ENCODE measurements around the gene UBXN6. TPM values are rescaled to one million over a fixed set of nuclear protein-coding genes. Genes with fewer than 3 reads are reported as not detected.

The UBXN6 gene
- total RNA-seq, 3 donors from 2014 or later: 79.1 to 104 (median 96.3) TPM

DNA sequence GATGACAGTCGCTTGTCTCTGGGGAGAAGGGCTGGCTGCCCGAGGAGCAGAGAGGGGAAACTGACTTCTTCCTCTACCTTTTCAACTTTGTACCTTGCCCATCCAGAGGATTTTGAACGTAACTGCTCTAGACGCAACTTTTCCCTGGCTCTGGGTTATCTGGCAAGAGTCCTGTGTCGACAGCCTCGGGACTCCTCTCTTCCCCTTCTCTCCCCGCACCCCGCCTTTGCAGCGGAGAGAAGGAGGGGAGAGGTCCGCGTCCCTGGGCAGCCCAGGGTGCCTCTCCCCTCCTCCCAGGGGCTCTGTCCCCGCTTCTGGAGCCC, 57.8 kb downstream of the UBXN6 start:
- intact Hi-C loops (cut with DNase I, micrococcal nuclease): no loop called here
- Histone ChIP-seq H3K4me3 (peak overlapping the region; percentile 80), H3K9me3 (no peaks in the 10 kb centered on the region), H3K4me1 (ENCODE audit: low read depth) (peaks cover 23% of the 10 kb centered on the region), H3K36me3 (ENCODE audit: low read depth) (no peaks in the 10 kb centered on the region)
- TF ChIP-seq, protein P1, sequence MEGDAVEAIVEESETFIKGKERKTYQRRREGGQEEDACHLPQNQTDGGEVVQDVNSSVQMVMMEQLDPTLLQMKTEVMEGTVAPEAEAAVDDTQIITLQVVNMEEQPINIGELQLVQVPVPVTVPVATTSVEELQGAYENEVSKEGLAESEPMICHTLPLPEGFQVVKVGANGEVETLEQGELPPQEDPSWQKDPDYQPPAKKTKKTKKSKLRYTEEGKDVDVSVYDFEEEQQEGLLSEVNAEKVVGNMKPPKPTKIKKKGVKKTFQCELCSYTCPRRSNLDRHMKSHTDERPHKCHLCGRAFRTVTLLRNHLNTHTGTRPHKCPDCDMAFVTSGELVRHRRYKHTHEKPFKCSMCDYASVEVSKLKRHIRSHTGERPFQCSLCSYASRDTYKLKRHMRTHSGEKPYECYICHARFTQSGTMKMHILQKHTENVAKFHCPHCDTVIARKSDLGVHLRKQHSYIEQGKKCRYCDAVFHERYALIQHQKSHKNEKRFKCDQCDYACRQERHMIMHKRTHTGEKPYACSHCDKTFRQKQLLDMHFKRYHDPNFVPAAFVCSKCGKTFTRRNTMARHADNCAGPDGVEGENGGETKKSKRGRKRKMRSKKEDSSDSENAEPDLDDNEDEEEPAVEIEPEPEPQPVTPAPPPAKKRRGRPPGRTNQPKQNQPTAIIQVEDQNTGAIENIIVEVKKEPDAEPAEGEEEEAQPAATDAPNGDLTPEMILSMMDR (IDR thresholded peaks at IDR 0.05): no peak
- ATAC-seq: peak; percentile 12
- DNase-seq: peak in 1 of 3 donors; percentile 36

DNA sequence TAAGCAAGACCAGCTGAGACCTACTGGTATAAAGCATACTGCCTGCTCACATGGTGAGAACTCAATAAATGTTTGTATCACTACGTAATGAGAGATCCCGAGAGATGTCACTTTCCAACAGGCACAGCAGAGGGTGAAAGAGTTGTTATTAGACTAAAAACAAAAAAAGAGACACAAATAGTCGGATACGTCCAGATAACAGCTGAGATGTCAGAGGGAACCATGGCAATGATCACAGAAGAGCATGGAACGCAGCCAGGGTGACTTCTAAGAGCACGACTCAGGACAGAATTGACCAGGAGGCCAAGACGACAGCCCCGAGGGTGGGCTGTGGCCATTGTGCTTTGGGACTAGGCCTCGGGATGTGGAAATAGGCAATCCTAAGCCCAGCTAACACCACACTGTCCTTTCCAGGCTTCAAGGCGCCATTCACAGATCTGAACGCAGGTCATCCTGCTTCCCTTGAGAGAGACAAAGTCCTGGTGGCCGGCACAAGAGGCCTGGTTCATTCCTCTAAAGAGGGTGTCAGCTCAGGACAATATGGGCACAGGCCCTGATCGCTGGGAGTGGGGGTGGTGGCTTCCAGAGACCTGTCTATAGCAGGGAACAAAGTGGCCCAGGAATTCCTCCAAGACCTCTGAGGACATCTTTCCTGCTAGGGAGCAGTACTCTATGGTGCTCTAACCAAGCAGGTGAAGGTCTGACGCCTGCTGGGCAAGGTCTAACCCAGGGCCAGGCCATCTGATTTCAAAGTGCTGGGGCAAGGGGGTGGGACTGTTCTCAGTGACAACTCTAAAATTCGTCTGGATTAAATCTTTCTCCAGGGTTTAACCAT, 60.4 kb downstream of the UBXN6 start:
- intact Hi-C loops (cut with DNase I, micrococcal nuclease): no loop called here
- peaks cover 23% of the 10 kb centered on the region for H3K4me1 ChIP-seq (ENCODE audit: low read depth)

More for the DNA sequence above, 60.4 kb downstream of the UBXN6 start:
- Histone ChIP-seq H3K9me3 (no peaks in the 10 kb centered on the region), H3K36me3 (ENCODE audit: low read depth) (no peaks in the 10 kb centered on the region), H3K4me3 (no peak overlapping the region)
- DNase-seq (no peak), ATAC-seq (no peak)
- TF ChIP-seq, protein P1 (IDR thresholded peaks at IDR 0.05): no peak

Small RNAs within 50 kb of the gene (microRNA-seq; reads per million reads assigned to microRNA genes)
- gene MIR4746: 0.93 reads per million

Other genes with a start within 250 kb of the UBXN6 start
- gene EBI3, start 228.3 kb downstream of the UBXN6 start, total RNA-seq: 1 to 10 TPM; 1.1 to 5.4 (median 3.6) TPM
- gene YJU2, start 210.7 kb downstream of the UBXN6 start, total RNA-seq: 10 to 100 TPM; 16.7 to 22.2 (median 20.0) TPM
- gene SHD, start 178.5 kb downstream of the UBXN6 start, total RNA-seq: 10 to 100 TPM in 2 of 3 donors, 1 to 10 TPM in 1; 4.6 to 27.8 (median 21.0) TPM
- gene TMIGD2, start 155.4 kb downstream of the UBXN6 start, total RNA-seq: 1 to 10 TPM in 2 of 3 donors, under 1 TPM in 1; 0.46 to 1.3 (median 1.2) TPM
- gene FSD1, start 153.2 kb downstream of the UBXN6 start, total RNA-seq: 1 to 10 TPM in 1 of 3 donors, under 1 TPM in 2; 0.64 to 2.0 (median 0.84) TPM
- 100 to 1,000 TPM in 2 of 3 donors, 10 to 100 TPM in 1; 91.4 to 330 (median 183) TPM for gene STAP2, start 119.0 kb downstream of the UBXN6 start, total RNA-seq
- gene MPND, start 114.2 kb downstream of the UBXN6 start, total RNA-seq: 10 to 100 TPM; 43.8 to 82.8 (median 49.0) TPM
- 10 to 100 TPM; 31.7 to 54.9 (median 47.5) TPM for gene SH3GL1, start 57.2 kb downstream of the UBXN6 start, total RNA-seq
- gene CHAF1A, start 55.2 kb downstream of the UBXN6 start, total RNA-seq: 10 to 100 TPM; 17.3 to 24.9 (median 18.1) TPM
- gene HDGFL2, start 14.5 kb upstream of the UBXN6 start, total RNA-seq: 10 to 100 TPM; 35.6 to 49.2 (median 39.0) TPM
- 10 to 100 TPM in 1 of 3 donors, 1 to 10 TPM in 2; 2.8 to 90.0 (median 3.4) TPM for gene PLIN4, start 60.7 kb upstream of the UBXN6 start, total RNA-seq
- gene PLIN5, start 77.4 kb upstream of the UBXN6 start, total RNA-seq: 1 to 10 TPM; 3.2 to 6.7 (median 4.5) TPM
- gene LRG1, start 82.2 kb upstream of the UBXN6 start, total RNA-seq: 10 to 100 TPM in 2 of 3 donors, 1 to 10 TPM in 1; 7.9 to 25.0 (median 22.8) TPM
- 1 to 10 TPM; 2.5 to 8.4 (median 5.9) TPM for gene SEMA6B, start 101.9 kb upstream of the UBXN6 start, total RNA-seq
- gene TNFAIP8L1, start 181.7 kb upstream of the UBXN6 start, total RNA-seq: 10 to 100 TPM in 2 of 3 donors, 1 to 10 TPM in 1; 5.1 to 47.6 (median 10.7) TPM
- gene MYDGF, start 212.5 kb upstream of the UBXN6 start, total RNA-seq: 10 to 100 TPM; 50.2 to 85.9 (median 54.8) TPM